NOMO-1 (cell line): ENCODE results near the gene SUFU.
"Not testable (repeated sequence)": the region's sequence is repeated elsewhere in the genome, so short reads cannot be mapped to it uniquely, and the experiment has no call there.

Experiments used
- DNase-seq, 2 experiments: peaks; one replicate each; lab custom pipeline; 2025; ENCODE audit not compliant: unreplicated experiment in 2 of 2; lab: John Stamatoyannopoulos, UW

Gene SUFU

DNA sequence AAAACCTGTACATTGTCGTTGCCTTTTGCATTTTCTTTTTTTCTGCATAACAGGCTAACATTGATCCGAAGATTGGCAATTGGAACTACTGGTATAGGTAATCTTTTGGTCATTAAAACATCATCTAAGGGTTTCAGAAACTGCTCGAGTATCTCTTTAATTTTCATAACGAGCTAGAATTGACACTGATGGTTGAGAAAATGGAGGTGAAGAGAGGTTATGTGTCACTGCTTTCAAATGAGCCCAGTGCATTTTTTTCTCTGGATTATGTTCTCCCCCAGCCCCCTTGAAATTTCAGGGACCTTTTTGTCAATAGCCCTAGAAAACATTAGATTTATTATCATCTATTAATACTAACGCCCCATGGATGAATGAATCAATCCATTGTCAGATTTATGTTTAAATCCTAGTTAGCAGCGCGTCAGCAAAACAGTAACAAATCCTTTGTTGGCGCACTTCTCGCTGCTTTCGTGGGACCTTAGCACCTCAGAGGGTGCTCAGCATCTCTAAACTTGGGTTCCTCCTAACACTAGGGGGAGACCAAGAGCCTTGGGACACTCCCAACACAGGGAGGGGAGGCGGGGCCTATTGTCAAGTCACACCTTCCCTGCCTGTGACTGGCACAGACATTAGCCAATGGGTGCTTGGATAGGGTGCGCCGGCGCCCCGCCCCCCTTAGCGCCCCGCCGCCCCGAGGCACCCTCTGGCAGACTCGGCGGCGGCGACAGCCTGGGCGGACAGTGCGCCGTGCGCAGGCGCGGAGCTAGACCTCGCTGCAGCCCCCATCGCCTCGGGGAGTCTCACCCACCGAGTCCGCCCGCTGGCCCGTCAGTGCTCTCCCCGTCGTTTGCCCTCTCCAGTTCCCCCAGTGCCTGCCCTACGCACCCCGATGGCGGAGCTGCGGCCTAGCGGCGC, at the start of gene SUFU:
SUFU (plus strand) TSS at position 709 of the 915 bp plus-strand sequence; CDS start at position 890, 181 bp downstream.
- DNase-seq = peak; percentile 91 to 97

DNA sequence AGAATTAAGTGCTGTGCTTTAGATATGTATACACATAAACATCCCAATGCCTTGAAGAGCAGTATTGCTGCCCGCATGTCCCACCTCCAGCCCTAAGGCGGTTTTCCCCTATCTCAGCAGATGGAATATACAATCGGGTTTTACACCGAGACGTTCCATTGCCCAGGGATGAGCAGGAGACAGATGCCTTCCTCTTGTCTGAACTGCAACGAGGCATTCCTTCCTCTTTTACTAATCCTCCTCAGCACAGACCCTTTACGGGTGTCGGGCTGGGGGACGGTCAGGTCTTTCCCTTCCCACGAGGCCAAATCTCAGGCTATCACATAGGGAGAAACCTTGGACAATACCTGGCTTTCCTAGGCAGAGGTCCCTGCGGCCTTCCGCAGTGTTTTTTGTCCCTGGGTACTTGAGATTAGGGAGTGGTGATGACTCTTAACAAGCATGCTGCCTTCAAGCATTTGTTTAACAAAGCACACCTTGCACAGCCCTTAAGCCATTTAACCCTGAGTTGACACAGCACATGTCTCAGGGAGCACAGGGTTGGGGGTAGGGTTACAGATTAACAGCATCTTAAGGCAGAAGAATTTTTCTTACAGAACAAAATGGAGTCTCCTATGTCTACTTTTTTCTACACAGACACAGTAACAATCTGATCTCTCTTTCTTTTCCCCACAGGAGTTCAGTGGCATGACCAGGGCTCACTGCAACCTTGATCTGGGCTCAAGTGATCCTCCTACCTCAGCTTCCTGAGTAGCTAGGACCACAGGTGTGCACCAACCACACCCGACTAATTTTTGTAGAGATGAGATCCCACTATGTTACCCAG, 48.9 kb upstream of the SUFU start:
- not testable (repeated sequence) for DNase-seq

DNA sequence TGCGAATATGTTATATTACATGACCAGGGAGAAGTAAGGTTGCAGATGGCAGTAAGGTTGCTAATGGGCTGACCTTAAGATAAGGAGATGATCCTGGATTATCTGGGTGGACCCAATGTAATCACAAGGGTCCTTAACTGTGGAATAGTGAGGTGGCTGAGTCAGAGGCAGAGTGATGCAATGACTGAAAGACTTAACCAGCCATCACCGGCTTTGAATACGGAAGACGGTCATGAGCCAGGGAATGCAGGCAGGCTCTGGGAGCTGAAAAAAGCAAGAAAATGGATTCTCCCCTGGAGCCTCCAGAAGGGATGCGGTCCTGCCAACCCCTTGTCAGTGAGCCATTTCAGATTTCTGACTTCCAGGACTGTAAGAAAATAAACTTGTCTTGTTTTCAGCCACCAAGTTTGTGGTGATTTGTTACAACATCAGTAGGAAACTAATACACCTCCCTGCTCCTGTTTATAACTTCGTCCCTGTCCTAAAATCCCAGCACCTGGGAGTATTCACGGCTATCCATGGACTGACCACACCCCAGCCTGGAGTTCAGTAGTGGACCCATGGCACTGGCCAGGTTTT, 47.8 kb upstream of the SUFU start:
- peak in 1 of 2 experiments; percentile 37 for DNase-seq

DNA sequence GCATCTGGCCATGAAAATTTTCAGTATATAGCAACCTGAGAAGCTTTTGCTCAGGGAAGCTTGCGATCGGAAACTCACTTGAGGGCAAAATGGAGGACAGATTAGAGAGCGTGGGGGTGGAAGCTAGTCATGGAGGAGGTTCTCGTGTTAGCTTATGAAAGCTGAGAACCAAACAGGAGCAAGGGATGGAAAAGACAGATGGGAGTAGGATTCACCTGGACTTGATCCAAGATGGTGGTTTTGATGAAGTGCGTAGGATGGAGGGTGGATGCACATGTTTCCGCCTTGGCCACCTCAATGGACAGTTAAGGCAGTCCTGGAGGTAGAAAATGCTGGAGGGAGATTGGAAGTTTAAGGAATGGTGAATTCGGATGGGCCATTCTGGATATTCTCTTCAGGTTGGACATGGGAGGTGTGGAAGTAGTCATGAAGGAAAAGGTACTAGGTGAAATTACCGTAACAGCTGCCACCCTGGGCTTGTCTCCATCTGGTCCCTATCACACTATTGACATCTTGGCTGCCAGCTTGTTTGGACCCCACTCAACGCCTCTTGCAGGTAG, 46.1 kb upstream of the SUFU start:
- DNase-seq = no peak

DNA sequence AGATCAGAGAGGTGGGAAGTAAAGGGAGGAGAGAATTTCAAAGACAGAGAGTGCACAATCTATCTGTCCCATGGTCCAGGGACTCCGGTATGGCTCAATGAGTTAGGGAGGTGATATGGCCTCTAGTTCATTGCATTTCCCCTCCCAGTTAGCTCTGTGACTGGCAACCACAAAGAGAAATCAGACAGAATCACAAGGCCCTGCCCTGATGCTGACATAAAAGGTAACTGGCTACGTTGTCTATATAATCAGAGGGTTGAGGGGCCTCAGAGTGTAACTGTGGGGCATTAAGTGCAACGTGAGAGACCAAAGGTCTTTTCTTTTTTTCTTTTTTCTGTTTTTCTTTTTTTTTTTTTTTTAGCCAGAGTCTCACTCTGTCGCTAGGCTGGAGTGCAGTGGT, 45.1 kb upstream of the SUFU start:
- no peak for DNase-seq

DNA sequence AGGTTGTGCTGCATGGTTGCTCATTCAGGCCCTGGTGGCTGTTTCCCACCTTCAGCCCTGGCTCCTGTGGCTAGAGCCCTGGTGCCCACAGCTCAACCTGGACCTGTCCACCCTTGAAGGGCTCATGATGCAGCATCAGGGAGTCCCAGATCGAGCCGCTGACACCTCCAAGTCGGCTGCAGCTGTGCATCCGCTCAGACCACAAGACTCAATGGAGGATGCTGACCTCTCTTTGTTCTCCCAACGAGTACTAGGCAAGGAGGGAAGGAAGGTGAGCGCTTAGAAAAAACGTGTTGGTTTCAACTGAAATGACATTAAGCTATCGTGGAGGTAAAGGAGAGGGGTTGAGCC, 43.0 kb upstream of the SUFU start:
- DNase-seq = no peak

DNA sequence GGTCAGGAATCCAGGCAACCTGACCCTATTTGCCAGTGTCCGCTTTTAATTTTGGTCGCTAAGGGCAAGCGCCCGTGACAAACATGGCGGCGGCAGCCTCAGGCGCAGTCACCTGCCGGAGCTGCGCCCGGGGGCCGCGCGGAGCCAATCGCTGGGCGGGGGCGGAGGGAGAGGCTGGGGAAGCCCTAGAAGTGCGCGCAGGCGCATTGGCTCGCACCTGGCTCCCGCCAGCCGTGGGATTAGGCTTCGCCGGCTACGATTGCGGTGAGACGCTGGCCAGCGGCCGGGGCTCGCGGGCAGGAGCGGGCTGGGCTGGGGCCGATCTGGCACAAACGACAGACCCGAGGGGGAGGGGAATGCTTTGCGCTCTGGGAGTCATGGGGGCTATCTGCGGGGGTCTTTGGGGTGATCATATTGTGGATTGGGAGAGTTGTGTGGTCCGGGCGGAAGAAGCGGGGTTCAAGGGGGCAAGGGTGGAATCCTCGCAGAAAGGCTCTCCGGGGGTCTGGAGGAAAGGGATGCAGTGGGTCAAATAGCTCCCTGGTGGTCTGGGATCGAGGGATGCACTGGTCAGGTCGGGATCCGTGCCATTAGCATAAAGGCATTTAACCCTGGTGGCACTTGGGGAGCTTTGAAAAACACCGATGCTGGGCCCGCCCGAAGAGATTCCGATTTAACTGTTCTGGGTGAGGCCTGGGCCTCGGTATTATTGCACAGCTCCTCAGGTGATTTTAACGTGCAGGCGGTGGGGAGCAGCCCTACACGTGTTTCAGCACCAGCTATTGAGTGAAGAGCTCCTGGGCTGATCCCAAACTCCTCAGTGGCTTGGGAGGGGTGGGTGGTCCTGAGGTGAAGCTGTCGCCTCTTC, 42.4 kb upstream of the SUFU start:
- DNase-seq = peak; percentile 90 to 95

DNA sequence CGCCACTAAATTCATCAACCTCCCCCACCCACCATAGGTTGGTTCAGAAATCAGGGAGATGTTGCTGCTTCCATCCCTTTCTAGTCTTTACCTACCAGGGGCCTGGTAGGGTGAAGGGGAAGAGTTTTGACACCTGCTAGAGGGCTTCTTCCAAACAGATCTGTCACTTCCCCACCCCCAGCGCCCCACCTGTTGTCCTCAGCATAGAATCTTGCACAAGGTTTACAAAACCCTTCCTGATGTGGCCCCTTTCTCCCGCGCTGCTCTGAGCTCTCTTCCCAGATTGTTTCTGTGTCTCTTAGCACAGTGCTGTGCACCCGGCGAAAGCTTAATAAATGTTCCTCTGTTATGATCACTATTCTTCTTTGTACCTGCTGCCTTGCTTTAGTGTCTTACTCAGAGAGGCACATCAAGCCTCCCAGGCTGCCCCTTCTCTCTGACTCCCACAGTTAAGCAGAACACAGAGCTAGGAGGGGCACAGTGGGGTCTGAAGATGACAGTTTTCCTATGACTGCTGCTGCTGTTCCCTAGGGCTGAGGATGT, 41.2 kb upstream of the SUFU start:
- DNase-seq = no peak

DNA sequence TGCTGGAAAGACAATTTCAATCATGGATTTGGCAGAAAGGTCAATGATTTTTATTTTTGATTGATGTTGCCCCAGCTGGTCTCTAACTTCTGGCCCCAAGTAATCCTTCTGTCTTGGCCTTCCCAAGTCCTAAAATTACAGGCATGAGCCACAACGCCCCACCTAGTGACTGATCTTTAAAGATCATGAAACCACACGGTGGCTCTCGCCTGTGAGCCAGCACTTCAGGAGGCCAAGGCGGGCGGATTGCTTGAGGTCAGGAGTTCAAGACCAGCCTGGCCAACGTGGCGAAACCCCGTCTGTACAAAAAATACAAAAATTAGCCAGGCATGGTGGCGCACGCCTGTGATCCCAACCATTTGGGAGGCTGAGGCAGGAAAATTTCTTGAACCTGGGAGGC, 39.8 kb upstream of the SUFU start:
- DNase-seq = no peak

DNA sequence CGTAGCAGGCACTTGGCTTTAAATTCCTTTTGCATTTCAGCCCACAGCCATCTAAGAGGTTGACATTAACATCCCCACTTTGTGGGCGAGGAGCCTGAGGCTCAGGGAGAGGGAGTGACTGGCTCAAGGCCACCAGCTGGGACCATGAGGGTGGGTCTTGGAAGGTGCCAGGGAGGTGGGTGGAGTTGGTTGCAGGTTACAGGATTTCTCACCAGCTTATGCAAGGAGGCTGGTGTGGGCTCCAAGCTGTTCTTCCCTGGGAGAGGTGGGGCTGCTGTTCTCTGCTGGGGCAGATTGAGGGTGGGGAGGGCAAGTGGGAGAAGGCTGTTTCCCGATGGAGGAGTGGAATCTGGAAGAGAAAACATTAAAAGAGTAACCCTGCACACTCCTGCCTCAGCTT, 38.3 kb upstream of the SUFU start:
- no peak for DNase-seq

DNA sequence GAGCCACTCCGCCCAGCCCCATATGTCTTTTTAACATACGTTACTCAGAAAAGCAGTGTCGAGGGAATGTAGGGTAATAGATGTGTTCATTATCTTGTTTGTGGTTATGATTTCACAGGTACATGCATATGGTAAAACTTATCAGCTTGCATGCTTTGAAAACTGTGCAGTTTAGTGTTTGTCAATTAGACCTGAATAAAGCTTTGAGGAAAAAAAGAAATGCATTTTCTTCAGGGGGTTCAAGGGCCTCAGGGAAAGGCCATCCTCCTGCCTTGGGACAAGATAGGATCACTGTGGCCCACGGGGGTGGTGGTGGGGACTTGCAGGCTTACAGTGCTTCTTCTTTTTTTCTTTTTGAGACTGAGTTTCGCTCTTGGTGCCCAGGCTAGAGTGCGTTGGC, 36.5 kb upstream of the SUFU start:
- no peak for DNase-seq

DNA sequence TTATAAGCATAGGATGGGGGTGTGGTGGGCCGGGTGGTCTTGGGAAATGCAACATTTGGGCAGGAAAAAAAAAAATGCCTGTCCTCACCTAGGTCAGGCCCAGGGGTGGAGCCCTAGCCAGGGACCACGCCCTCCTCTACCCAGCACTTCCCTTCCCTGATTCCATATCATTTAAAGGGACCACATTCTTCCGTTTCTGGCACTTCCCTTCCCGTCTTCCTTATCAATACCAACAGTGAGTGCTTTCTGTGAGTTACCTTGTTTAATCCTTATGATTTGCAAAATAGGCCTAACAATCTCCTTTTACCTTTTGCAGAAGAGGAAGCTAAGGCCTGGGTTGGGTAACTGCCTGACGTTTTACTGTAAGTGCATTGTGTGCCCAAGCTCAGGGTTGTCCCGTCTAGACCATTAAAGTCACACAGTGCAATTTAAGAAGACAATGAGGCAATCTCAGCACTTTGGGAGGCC, 35.8 kb upstream of the SUFU start:
- DNase-seq = peak; percentile 86 to 90

DNA sequence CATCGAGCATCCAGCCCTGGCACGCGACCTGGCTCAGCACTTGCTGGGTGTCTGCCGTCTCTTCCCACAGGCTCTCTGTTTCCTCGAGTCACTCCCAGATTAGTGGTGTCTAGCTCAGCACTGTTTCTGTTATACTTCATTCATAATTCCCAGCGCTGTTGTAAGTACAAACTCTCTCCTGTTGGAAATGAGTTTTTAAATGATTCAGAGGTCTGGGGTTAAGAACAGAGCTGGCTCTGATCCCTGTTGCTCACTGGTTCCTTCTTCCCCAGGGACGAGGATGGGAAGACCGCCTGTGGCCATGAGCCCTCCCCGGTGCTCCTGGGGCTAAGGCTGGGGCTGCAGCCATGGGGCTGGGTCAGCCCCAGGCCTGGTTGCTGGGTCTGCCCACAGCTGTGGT, 35.1 kb upstream of the SUFU start:
- no peak for DNase-seq

DNA sequence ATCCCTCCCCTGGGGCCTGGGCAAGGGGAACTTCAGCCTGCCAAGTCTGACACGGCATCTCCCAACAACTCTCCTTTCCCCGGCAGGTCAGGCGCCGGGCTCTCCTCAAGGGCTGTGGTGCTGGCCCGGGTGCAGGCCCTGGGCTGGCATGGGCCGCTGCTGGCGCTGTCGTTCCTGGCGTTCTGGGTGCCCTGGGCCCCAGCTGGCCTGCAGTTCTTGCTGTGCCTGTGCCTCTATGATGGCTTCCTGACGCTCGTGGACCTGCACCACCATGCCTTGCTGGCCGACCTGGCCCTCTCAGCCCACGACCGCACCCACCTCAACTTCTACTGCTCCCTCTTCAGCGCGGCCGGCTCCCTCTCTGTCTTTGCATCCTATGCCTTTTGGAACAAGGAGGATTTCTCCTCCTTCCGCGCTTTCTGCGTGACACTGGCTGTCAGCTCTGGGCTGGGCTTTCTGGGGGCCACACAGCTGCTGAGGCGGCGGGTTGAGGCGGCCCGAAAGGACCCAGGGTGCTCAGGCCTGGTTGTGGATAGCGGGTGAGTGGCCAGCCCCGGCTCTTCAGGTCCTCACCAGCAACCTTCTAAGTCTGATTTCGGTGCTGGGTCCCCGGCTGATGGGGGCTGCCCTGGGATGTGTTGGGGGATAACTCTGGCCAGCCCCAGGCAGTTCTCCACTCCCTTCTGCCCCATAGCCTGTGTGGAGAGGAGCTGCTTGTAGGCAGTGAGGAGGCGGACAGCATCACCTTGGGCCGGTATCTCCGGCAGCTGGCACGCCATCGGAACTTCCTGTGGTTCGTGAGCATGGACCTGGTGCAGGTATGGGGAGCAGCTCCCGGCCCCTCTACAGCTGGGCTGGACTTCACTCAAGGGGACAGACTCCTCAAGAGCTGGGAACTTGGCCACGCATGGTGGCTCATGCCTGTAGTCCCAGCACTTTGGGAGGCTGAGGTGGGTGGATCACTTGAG, 32.9 kb upstream of the SUFU start:
- DNase-seq = no peak

DNA sequence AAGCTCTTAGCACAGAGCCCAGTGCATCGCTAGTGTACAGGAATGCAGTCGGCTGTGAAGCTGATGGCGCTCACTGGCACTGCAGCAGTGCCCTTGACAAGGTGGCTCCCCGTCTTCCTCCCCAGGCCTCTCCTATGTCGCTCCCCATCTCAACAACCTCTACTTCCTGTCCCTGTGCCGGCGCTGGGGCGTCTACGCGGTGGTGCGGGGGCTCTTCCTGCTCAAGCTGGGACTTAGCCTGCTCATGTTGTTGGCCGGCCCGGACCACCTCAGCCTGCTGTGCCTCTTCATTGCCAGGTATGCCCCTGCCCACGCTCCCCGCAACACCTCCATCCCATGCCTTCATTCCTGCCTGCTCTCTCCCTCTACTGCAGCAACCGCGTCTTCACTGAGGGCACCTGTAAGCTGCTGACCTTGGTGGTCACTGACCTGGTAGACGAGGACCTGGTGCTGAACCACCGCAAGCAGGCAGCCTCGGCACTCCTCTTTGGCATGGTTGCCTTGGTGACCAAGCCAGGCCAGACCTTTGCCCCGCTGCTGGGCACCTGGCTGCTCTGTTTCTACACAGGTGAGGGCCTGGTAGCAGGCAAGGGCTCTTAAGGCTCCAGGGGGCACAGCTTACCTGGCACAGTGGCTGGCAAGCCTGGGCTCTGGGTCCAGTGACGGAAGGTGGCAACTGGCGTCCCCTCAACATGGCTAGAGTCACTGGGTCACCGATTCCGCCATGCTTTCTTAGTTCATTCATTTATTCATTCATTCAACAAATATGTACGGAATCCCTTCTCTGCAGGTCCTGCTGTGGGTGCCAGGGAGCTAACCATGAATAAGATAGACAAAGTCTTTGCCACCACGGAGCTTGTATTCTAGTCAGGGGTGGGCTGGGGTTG, 30.1 kb upstream of the SUFU start:
- no peak for DNase-seq

DNA sequence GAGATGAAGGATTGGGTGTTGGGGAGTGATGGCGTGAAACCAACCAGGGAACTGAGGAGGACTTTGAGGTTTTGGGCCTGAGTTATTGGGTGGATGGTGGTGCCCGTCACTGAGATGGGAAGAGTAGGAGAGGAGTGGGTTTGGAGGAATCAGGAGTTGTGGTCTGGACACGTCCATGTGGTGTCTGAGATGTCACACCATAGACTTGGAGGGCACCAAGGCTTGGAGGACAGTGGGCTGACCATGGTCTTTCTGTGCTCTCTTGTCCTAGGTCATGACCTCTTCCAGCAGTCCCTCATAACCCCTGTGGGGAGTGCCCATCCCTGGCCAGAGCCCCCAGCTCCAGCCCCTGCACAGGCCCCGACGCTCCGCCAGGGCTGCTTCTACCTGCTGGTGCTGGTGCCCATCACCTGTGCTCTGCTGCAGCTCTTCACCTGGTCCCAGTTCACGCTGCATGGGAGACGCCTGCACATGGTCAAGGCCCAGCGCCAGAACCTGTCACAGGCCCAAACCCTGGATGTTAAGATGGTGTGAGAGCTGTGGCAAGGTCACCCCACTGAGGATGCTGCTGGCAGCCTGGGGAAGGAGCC, 28.2 kb upstream of the SUFU start:
- DNase-seq = no peak

DNA sequence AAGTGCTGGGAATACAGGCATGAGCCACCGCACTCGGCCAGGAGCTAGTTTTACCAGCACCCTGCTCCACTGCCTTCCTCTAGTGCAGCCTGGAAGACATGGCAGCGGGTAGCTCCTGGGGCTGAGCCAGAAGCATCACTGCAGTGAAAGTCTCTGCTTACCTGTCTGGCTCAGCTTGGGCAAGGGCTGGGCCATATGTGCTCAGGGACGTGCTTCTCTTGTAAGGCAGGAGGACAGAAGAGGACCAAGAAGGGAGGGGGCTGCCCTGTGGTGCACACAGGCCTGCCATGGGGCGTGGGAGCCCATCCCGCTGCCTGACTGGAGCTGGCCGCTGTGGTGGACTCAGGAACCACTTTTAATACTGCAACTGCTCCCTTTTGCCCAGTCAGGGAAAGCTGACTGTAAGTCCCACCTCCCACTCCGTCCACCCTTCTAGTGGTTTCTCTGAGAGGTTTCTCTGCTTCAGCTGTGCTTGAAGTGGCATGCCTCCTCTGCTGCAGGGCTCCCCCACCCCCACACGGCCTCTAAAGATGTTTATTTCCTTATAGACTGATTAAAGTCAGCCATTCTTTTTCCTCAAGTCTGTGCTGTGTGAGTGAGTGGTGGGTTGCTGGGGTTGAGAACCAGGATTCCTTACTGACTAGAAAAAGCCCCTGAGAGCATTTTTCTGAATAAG, 27.2 kb upstream of the SUFU start:
- DNase-seq = no peak
